BJ (cell line): ENCODE measurements around the gene IL1RAPL1. TPM values are rescaled to one million over a fixed set of nuclear protein-coding genes. Genes with fewer than 3 reads are reported as not detected.

Experiments used
- CTCF ChIA-PET: fragments of 350-600 bp; formaldehyde crosslinking; extraction: SDS; loops from one replicate; lab custom pipeline; 2021; ENCODE audit warnings: antibody characterized with exemption, inconsistent platforms; lab: Yijun Ruan, JAX
- POLR2A ChIA-PET: fragments of 300-600 bp; sonication (Branson Sonifier 250); formaldehyde crosslinking; extraction: SDS; loops from one replicate; lab custom pipeline; 2021; ENCODE audit warnings: antibody characterized with exemption; lab: Charles Lee
- DNase-seq: peaks from one replicate; pipeline ENCODE4 v3.0.0-alpha.2; 2011; ENCODE audit warnings: low read depth
- H3K27me3 ChIP-seq: 2 replicates; pipeline ENCODE4 v1.6.0; 2011; ENCODE audit warnings: low read length; ENCODE audit not compliant: control insufficient read depth, insufficient read depth
- H3K36me3 ChIP-seq: 2 replicates; pipeline ENCODE4 v1.5.1; 2011; ENCODE audit warnings: low read length; ENCODE audit not compliant: control insufficient read depth, insufficient read depth
- H3K4me3 ChIP-seq: 2 replicates; pipeline ENCODE4 v1.5.1; 2011; ENCODE audit warnings: low read depth, mild to moderate bottlenecking, control low read depth, low read length
- CTCF ChIP-seq: IDR thresholded peaks from 2 replicates; pipeline ENCODE4 v1.5.1; 2011; ENCODE audit warnings: low read depth, mild to moderate bottlenecking, control low read depth, inconsistent platforms, low read length, moderate library complexity; ENCODE audit not compliant: insufficient read depth
- polyA plus RNA-seq: library from polyadenylated mRNA; depleted of rRNA; stranded (reverse); fragments of >200 nt; gene quantifications from 2 replicates; pipeline ENCODE4 v1.2.3, GENCODE V29; 2011

Gene IL1RAPL1
- polyA plus RNA-seq, 1 experiment: 0.02 TPM

- TF ChIP-seq CTCF: no peak
- ChIA-PET CTCF (no interaction called here), POLR2A (no interaction called here)
- Histone ChIP-seq H3K36me3 (no peaks in the 10 kb centered on the region), H3K4me3 (no peak overlapping the region), H3K27me3 (no peaks in the 10 kb centered on the region)
- DNase-seq: no peak
Observed at GRCh38 chrX:29237972-29238371, 650.7 kb downstream of the IL1RAPL1 start.

GRCh38 chrX:29241809-29242208 is 654.6 kb downstream of the IL1RAPL1 start:
- TF ChIP-seq CTCF: no peak
- H3K4me3 ChIP-seq: no peak overlapping the region
- ChIA-PET CTCF (no interaction called here), POLR2A (no interaction called here)
- no peak for DNase-seq
- no peaks in the 10 kb centered on the region for H3K36me3 ChIP-seq
- no peaks in the 10 kb centered on the region for H3K27me3 ChIP-seq

- POLR2A ChIA-PET: no interaction called here
- no peak for TF ChIP-seq CTCF
Observed at GRCh38 chrX:29242856-29243255, 655.6 kb downstream of the IL1RAPL1 start.

GRCh38 chrX:29243942-29244341 is 656.7 kb downstream of the IL1RAPL1 start:
- POLR2A ChIA-PET: no interaction called here
- CTCF ChIA-PET: no interaction called here
- Histone ChIP-seq H3K27me3 (no peaks in the 10 kb centered on the region), H3K36me3 (no peaks in the 10 kb centered on the region), H3K4me3 (no peak overlapping the region)
- DNase-seq: no peak
- TF ChIP-seq CTCF: no peak

More at GRCh38 chrX:29242856-29243255, 655.6 kb downstream of the IL1RAPL1 start:
- Histone ChIP-seq H3K4me3 (no peak overlapping the region), H3K27me3 (no peaks in the 10 kb centered on the region), H3K36me3 (no peaks in the 10 kb centered on the region)
- CTCF ChIA-PET: no interaction called here
- DNase-seq: no peak

- Histone ChIP-seq H3K36me3 (no peaks in the 10 kb centered on the region), H3K27me3 (no peaks in the 10 kb centered on the region), H3K4me3 (no peak overlapping the region)
- TF ChIP-seq CTCF: no peak
- POLR2A ChIA-PET: no interaction called here
- DNase-seq: no peak
- CTCF ChIA-PET: interaction anchor here (0.6 kb wide), 1 partner anchor 246 kb away, joined by 3 read pairs; no protein-coding TSS in a partner anchor
Observed at GRCh38 chrX:29254515-29254914, 667.3 kb downstream of the IL1RAPL1 start.
